ENCODE results near the gene STARD8.

DNA sequence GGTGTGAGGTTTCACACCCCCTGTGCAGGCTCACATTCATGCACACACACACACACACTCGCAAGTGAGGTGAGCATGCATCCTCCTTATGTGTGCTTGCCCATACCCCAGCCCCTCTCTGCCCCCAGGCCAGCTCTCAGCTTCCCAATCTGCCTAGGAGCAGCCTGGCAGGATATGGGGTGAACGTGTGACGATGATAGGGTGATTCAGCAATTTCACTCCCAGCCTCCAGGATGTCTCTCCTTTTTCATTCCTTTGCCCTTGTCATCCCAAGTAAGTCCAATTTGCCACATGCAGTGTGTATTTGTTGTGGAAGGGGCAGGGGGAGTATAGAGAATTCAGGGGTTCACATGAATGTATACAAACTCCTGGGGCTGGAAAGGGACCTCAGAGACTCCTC is 7.2 kb downstream of the STARD8 start:
- TF ChIP-seq, protein P1, sequence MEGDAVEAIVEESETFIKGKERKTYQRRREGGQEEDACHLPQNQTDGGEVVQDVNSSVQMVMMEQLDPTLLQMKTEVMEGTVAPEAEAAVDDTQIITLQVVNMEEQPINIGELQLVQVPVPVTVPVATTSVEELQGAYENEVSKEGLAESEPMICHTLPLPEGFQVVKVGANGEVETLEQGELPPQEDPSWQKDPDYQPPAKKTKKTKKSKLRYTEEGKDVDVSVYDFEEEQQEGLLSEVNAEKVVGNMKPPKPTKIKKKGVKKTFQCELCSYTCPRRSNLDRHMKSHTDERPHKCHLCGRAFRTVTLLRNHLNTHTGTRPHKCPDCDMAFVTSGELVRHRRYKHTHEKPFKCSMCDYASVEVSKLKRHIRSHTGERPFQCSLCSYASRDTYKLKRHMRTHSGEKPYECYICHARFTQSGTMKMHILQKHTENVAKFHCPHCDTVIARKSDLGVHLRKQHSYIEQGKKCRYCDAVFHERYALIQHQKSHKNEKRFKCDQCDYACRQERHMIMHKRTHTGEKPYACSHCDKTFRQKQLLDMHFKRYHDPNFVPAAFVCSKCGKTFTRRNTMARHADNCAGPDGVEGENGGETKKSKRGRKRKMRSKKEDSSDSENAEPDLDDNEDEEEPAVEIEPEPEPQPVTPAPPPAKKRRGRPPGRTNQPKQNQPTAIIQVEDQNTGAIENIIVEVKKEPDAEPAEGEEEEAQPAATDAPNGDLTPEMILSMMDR (conservative IDR thresholded peaks at IDR 0.05) = no peak
- no peak for TF ChIP-seq ZFX (IDR thresholded peaks at IDR 0.05)
